ENCODE measurements around the gene SPOCK1. TPM values are rescaled to one million over a fixed set of nuclear protein-coding genes. Genes with fewer than 3 reads are reported as not detected.
A peak's percentile ranks its signal among the peaks of the same experiment; 100 is the strongest.

Gene SPOCK1
- total RNA-seq, 2 experiments from 2014 or later, result not detected

- no peaks in the 10 kb centered on the region for H3K27me3 Mint-ChIP-seq
- no peak overlapping the region for H3K27ac Mint-ChIP-seq
- CTCF ChIA-PET, result no interaction called here
- no peak for DNase-seq
- H3K36me3 Mint-ChIP-seq, result no peaks in the 10 kb centered on the region
- H3K4me1 Mint-ChIP-seq (ENCODE audit: low read depth), result no peaks in the 10 kb centered on the region
- POLR2A ChIA-PET, result no interaction called here
- H3K9me3 Mint-ChIP-seq, result no peaks in the 10 kb centered on the region
- intact Hi-C loops (cut with micrococcal nuclease), result no loop called here
- no peak overlapping the region for H3K4me3 Mint-ChIP-seq
These were observed 411.0 kb downstream of the SPOCK1 start for GRCh38 chr5:137088175-137088574.

- intact Hi-C loops (cut with micrococcal nuclease), result no loop called here
- ChIA-PET CTCF (no interaction called here), POLR2A (no interaction called here)
- Mint-ChIP-seq H3K27ac (no peak overlapping the region), H3K4me1 (ENCODE audit: low read depth) (no peaks in the 10 kb centered on the region), H3K4me3 (no peak overlapping the region), H3K36me3 (no peaks in the 10 kb centered on the region), H3K27me3 (no peaks in the 10 kb centered on the region), H3K9me3 (no peaks in the 10 kb centered on the region)
- no peak for DNase-seq
These were observed 412.8 kb downstream of the SPOCK1 start for GRCh38 chr5:137086342-137086741.

GRCh38 chr5:137085206-137085605 is 413.9 kb downstream of the SPOCK1 start:
- Mint-ChIP-seq H3K36me3 (no peaks in the 10 kb centered on the region), H3K27me3 (peaks cover 2% of the 10 kb centered on the region), H3K4me1 (ENCODE audit: low read depth) (no peaks in the 10 kb centered on the region), H3K4me3 (no peak overlapping the region), H3K9me3 (no peaks in the 10 kb centered on the region), H3K27ac (no peak overlapping the region)
- no peak for DNase-seq
- intact Hi-C loops (cut with micrococcal nuclease), result no loop called here
- ChIA-PET POLR2A (no interaction called here), CTCF (interaction anchor here (0.5 to 1.0 kb wide), 2 partner anchors 10 to 14 kb away, joined by 3 to 5 read pairs; no protein-coding TSS in a partner anchor)

- no peak overlapping the region for H3K4me3 Mint-ChIP-seq
- intact Hi-C loops (cut with micrococcal nuclease), result no loop called here
- H3K27me3 Mint-ChIP-seq, result peaks cover 3% of the 10 kb centered on the region
- DNase-seq, result no peak
- H3K4me1 Mint-ChIP-seq (ENCODE audit: low read depth), result no peaks in the 10 kb centered on the region
- CTCF ChIA-PET, result no interaction called here
- no peak overlapping the region for H3K27ac Mint-ChIP-seq
- POLR2A ChIA-PET, result no interaction called here
- no peaks in the 10 kb centered on the region for H3K9me3 Mint-ChIP-seq
- no peaks in the 10 kb centered on the region for H3K36me3 Mint-ChIP-seq
These were observed 415.1 kb downstream of the SPOCK1 start for GRCh38 chr5:137084016-137084415.

- Mint-ChIP-seq H3K27me3 (peaks cover 3% of the 10 kb centered on the region), H3K9me3 (no peaks in the 10 kb centered on the region), H3K4me3 (no peak overlapping the region), H3K4me1 (ENCODE audit: low read depth) (no peaks in the 10 kb centered on the region), H3K36me3 (no peaks in the 10 kb centered on the region), H3K27ac (no peak overlapping the region)
- DNase-seq, result no peak
- POLR2A ChIA-PET, result no interaction called here
- CTCF ChIA-PET, result no interaction called here
- intact Hi-C loops (cut with micrococcal nuclease), result no loop called here
These were observed 416.2 kb downstream of the SPOCK1 start for GRCh38 chr5:137082951-137083350.

- H3K9me3 Mint-ChIP-seq, result no peaks in the 10 kb centered on the region
- POLR2A ChIA-PET, result no interaction called here
- intact Hi-C loops (cut with micrococcal nuclease), result no loop called here
These were observed 420.9 kb downstream of the SPOCK1 start for GRCh38 chr5:137078171-137078665.

GRCh38 chr5:137075163-137075970 is 423.8 kb downstream of the SPOCK1 start:
- Mint-ChIP-seq H3K9me3 (no peaks in the 10 kb centered on the region), H3K36me3 (no peaks in the 10 kb centered on the region), H3K4me1 (ENCODE audit: low read depth) (no peaks in the 10 kb centered on the region), H3K4me3 (no peak overlapping the region), H3K27me3 (peaks cover 5% of the 10 kb centered on the region), H3K27ac (no peak overlapping the region)
- DNase-seq, result peak; percentile 51
- POLR2A ChIA-PET, result no interaction called here
- intact Hi-C loops (cut with micrococcal nuclease), result no loop called here
- CTCF ChIA-PET, result interaction anchor here (1.0 kb wide), 1 partner anchor 10 kb away, joined by 5 read pairs; no protein-coding TSS in a partner anchor

More at GRCh38 chr5:137078171-137078665, 420.9 kb downstream of the SPOCK1 start:
- Mint-ChIP-seq H3K4me3 (no peak overlapping the region), H3K27ac (no peak overlapping the region), H3K36me3 (no peaks in the 10 kb centered on the region), H3K4me1 (ENCODE audit: low read depth) (no peaks in the 10 kb centered on the region), H3K27me3 (peaks cover 3% of the 10 kb centered on the region)
- CTCF ChIA-PET, result no interaction called here
- no peak for DNase-seq

- no peak for DNase-seq
- ChIA-PET POLR2A (no interaction called here), CTCF (no interaction called here)
- H3K36me3 Mint-ChIP-seq, result no peaks in the 10 kb centered on the region
- H3K9me3 Mint-ChIP-seq, result no peaks in the 10 kb centered on the region
- peaks cover 3% of the 10 kb centered on the region for H3K27me3 Mint-ChIP-seq
- no peak overlapping the region for H3K4me3 Mint-ChIP-seq
- no peak overlapping the region for H3K27ac Mint-ChIP-seq
- intact Hi-C loops (cut with micrococcal nuclease), result no loop called here
- no peaks in the 10 kb centered on the region for H3K4me1 Mint-ChIP-seq (ENCODE audit: low read depth)
These were observed 425.9 kb downstream of the SPOCK1 start for GRCh38 chr5:137073189-137073588.

GRCh38 chr5:137072361-137073115 is 426.6 kb downstream of the SPOCK1 start:
- no peaks in the 10 kb centered on the region for H3K4me1 Mint-ChIP-seq (ENCODE audit: low read depth)
- DNase-seq, result no peak
- H3K27me3 Mint-ChIP-seq, result peaks cover 3% of the 10 kb centered on the region
- ChIA-PET CTCF (no interaction called here), POLR2A (no interaction called here)
- no peak overlapping the region for H3K27ac Mint-ChIP-seq
- H3K9me3 Mint-ChIP-seq, result no peaks in the 10 kb centered on the region
- intact Hi-C loops (cut with micrococcal nuclease), result no loop called here
- H3K4me3 Mint-ChIP-seq, result no peak overlapping the region
- H3K36me3 Mint-ChIP-seq, result no peaks in the 10 kb centered on the region

GRCh38 chr5:137071931-137072330 is 427.2 kb downstream of the SPOCK1 start:
- H3K27me3 Mint-ChIP-seq, result peaks cover 3% of the 10 kb centered on the region
- H3K27ac Mint-ChIP-seq, result no peak overlapping the region
- no peak overlapping the region for H3K4me3 Mint-ChIP-seq
- no peaks in the 10 kb centered on the region for H3K36me3 Mint-ChIP-seq
- ChIA-PET POLR2A (no interaction called here), CTCF (interaction anchor here (0.7 kb wide), 1 partner anchor 13 kb away, joined by 3 read pairs; no protein-coding TSS in a partner anchor)
- intact Hi-C loops (cut with micrococcal nuclease), result no loop called here
- no peak for DNase-seq
- H3K4me1 Mint-ChIP-seq (ENCODE audit: low read depth), result no peaks in the 10 kb centered on the region
- no peaks in the 10 kb centered on the region for H3K9me3 Mint-ChIP-seq

GRCh38 chr5:137071526-137071925 is 427.6 kb downstream of the SPOCK1 start:
- Mint-ChIP-seq H3K36me3 (no peaks in the 10 kb centered on the region), H3K27ac (no peak overlapping the region)
- intact Hi-C loops (cut with micrococcal nuclease), result no loop called here

GRCh38 chr5:137070521-137070920 is 428.6 kb downstream of the SPOCK1 start:
- intact Hi-C loops (cut with micrococcal nuclease), result no loop called here
- Mint-ChIP-seq H3K9me3 (no peaks in the 10 kb centered on the region), H3K27ac (no peak overlapping the region), H3K4me3 (no peak overlapping the region), H3K36me3 (no peaks in the 10 kb centered on the region), H3K27me3 (peaks cover 3% of the 10 kb centered on the region), H3K4me1 (ENCODE audit: low read depth) (no peaks in the 10 kb centered on the region)
- no peak for DNase-seq
- ChIA-PET CTCF (no interaction called here), POLR2A (no interaction called here)

More at GRCh38 chr5:137071526-137071925, 427.6 kb downstream of the SPOCK1 start:
- Mint-ChIP-seq H3K27me3 (peaks cover 3% of the 10 kb centered on the region), H3K4me1 (ENCODE audit: low read depth) (no peaks in the 10 kb centered on the region), H3K4me3 (no peak overlapping the region), H3K9me3 (no peaks in the 10 kb centered on the region)
- no peak for DNase-seq
- POLR2A ChIA-PET, result no interaction called here
- CTCF ChIA-PET, result interaction anchor here (0.7 kb wide), 1 partner anchor 13 kb away, joined by 3 read pairs; no protein-coding TSS in a partner anchor

Data from activated CD4-positive, alpha-beta memory T cell treated with anti-CD3 and anti-CD28 coated beads for 36 hours (primary cell).